Adrenal gland (tissue), 12 donors: ENCODE data around the gene ELF2. TPM values are rescaled to one million over a fixed set of nuclear protein-coding genes. Genes with fewer than 3 reads are reported as not detected.
"Not testable (repeated sequence)": the region's sequence is repeated elsewhere in the genome, so short reads cannot be mapped to it uniquely, and the experiment has no call there.

Source experiments
- DNase-seq, 7 donors: peaks; one replicate each; pipeline ENCODE4 v3.0.0-alpha.2; 2019 to 2020
- H3K27ac ChIP-seq, 5 donors: fragments of 200-600 bp; sonication (generic) in 4 of 5; 1 replicate in 3 of 5; 2 replicates in 2 of 5; pipeline versions ENCODE4 v1.5.1 to v1.8.0; 2016 to 2020; ENCODE audit warnings: mild to moderate bottlenecking in 1 of 5
- H3K27me3 ChIP-seq: fragments of 200-600 bp; 2 replicates; pipeline ENCODE4 v1.8.0; 2021
- H3K36me3 ChIP-seq, 2 donors: fragments of 200-600 bp; replicated peaks in 1 of 2; 1 replicate in 1 of 2; 2 replicates in 1 of 2; pipeline versions ENCODE4 v1.5.1 to v1.8.0; 2018 to 2022
- H3K4me1 ChIP-seq, 2 donors: fragments of 200-600 bp; replicated peaks in 1 of 2; 1 replicate in 1 of 2; 2 replicates in 1 of 2; pipeline versions ENCODE4 v1.5.1 to v1.8.0; 2018 to 2021
- H3K4me3 ChIP-seq, 4 donors: fragments of 200-600 bp; sonication (generic) in 3 of 4; one replicate each; pipeline ENCODE4 v1.5.1; 2016 to 2018
- H3K9me3 ChIP-seq, 3 donors: fragments of 200-600 bp; sonication (generic) in 1 of 3; replicated peaks in 1 of 3; 1 replicate in 2 of 3; 2 replicates in 1 of 3; pipeline versions ENCODE4 v1.5.1 to v1.8.0; 2016 to 2021
- POLR2A ChIP-seq, 2 donors: fragments of 450-650 bp; IDR thresholded peaks; one replicate each; pipeline ENCODE4 v1.6.1; 2017; ENCODE audit warnings: antibody characterized with exemption in 2 of 2, mild to moderate bottlenecking in 2 of 2, moderate library complexity in 1 of 2
- WGBS, 4 donors: extraction: QIAGEN DNeasy Blood & Tissue Kit in 2 of 4; methylation state at CpG; one replicate each; pipeline versions ENCODE4 v1.1.5 to v1.1.7; 2013 to 2017; 5-methylcytosine and 5-hydroxymethylcytosine counted together
- intact Hi-C, 2 donors: fragments of 100-400 bp; cut with DNase I; formaldehyde crosslinking; loops; one replicate each; pipeline versions ENCODE4 v1.14.1 to v1.15.0; 2022 to 2023
- polyA plus RNA-seq, 3 donors: library from polyadenylated mRNA; stranded (reverse); fragments of 200-250 nt in 2 of 3; fragments of 350-450 nt in 1 of 3; fragmentation: Illumina TruSeq in 1 of 3; extraction: RNeasy Lipid Tissue Mini Kit (QIAGEN cat#74804) in 1 of 3; gene quantifications; one replicate each; pipeline ENCODE4 v1.2.3, GENCODE V29; 2013 to 2014
- total RNA-seq, 9 donors: library from RNA; depleted of rRNA in 4 of 9; stranded (reverse); fragments of >200 nt in 4 of 9; fragments of 120-200 nt in 1 of 9; fragmentation: NEBNext Ultra II Directional in 1 of 9; extraction: Animal tissue kit (Norgen Biotek cat#: 25700) in 1 of 9; gene quantifications; one replicate each; pipeline versions ENCODE4 v1.1.0 to v1.2.4, GENCODE V29; 2013 to 2023
- TF ChIP-seq, protein P1 (sequence below), 6 experiments: fragments of 450-650 bp in 4 of 6; fragments of 200-600 bp in 2 of 6; sonication (generic) in 1 of 6; IDR thresholded peaks; 1 replicate in 5 of 6; 2 replicates in 1 of 6; pipeline versions ENCODE4 v1.5.1 to v1.8.0; 2016 to 2021; ENCODE audit warnings: antibody characterized with exemption in 6 of 6, mild to moderate bottlenecking in 2 of 6, moderate library complexity in 1 of 6
- donor health status: healthy with polysubstance abuse.
- donor health status: Bipolar disorder and iron deficiency.
- donor health status: DM: yes; HTN: yes; CAD: no.
- donor health status: DM: no; HTN: no; CAD: no.
- donor health status: DM: no; HTN: no; CAD: no.
- donor health status: DM: yes; HTN: yes; CAD: no.

ELF2 gene
- total and polyA plus RNA-seq, 12 donors, result 14.0 to 54.4 (median 26.6) TPM

DNA sequence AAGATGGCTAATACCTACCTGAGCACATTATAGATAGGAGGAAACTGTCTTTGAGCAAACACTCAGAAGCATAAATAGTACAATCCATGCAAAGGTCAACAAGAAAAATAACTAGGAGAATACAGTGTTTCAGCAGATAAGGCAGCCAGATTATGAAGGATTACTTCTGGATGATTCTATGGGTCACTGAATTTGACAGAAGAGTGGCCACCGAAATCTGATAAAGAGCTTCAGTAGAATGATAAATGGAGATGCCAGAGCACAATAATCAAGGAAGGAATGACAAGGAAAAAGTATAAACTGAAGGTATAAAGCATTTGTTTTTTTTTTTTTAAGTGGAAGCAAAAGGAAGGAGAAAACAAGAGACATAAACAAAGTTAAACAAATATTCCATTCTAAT lies 58.7 kb downstream of the ELF2 start:
- Histone ChIP-seq H3K27me3 (no peaks in the 10 kb centered on the region), H3K4me3 (no peak overlapping the region), H3K4me1 (no peaks in the 10 kb centered on the region), H3K27ac (no peak overlapping the region), H3K36me3 (peaks cover 0 to 5% of the 10 kb centered on the region in 2 donors), H3K9me3 (no peaks in the 10 kb centered on the region)
- 42 to 60% (median 48%) methylated on average over 1 of the region's 1 CpG for WGBS, 4 donors
- intact Hi-C loops, result no loop called here
- no peak for DNase-seq
- TF ChIP-seq, protein P1, sequence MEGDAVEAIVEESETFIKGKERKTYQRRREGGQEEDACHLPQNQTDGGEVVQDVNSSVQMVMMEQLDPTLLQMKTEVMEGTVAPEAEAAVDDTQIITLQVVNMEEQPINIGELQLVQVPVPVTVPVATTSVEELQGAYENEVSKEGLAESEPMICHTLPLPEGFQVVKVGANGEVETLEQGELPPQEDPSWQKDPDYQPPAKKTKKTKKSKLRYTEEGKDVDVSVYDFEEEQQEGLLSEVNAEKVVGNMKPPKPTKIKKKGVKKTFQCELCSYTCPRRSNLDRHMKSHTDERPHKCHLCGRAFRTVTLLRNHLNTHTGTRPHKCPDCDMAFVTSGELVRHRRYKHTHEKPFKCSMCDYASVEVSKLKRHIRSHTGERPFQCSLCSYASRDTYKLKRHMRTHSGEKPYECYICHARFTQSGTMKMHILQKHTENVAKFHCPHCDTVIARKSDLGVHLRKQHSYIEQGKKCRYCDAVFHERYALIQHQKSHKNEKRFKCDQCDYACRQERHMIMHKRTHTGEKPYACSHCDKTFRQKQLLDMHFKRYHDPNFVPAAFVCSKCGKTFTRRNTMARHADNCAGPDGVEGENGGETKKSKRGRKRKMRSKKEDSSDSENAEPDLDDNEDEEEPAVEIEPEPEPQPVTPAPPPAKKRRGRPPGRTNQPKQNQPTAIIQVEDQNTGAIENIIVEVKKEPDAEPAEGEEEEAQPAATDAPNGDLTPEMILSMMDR (IDR thresholded peaks at IDR 0.05), result no peak
- no peak for TF ChIP-seq POLR2A (IDR thresholded peaks at IDR 0.05)

DNA sequence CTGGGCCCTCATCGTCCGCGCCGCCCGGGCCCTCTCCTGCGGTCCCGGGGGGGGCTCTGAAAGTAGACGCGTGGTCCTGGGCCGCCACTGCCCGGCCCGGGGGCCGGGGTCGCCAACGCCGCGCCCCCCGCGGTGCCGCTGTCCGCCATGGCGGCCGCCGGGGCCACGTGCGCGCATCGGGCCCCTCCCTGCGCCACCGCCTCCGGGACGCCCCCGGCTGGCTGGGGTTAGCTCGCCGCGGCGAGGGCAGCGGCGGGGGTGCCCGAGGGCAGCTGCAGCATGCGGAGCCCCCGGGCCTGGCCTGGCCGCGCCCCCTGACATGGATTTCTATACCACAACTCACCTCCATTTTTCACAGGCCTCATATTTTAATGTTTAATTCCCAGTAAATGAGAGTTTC lies 61.8 kb downstream of the ELF2 start:
- H3K4me3 ChIP-seq, result no peak overlapping the region
- H3K27me3 ChIP-seq, result no peaks in the 10 kb centered on the region
- intact Hi-C loops, result no loop called here
- DNase-seq, result no peak
- 92 to 100% (median 99%) methylated on average over 25 to 44 of the region's 44 CpGs for WGBS, 4 donors
- H3K4me1 ChIP-seq, result no peaks in the 10 kb centered on the region
- peaks cover 0 to 5% of the 10 kb centered on the region in 2 donors for H3K36me3 ChIP-seq
- H3K27ac ChIP-seq, result no peak overlapping the region
- no peaks in the 10 kb centered on the region for H3K9me3 ChIP-seq
- TF ChIP-seq, protein P1 (IDR thresholded peaks at IDR 0.05), result no peak
- no peak for TF ChIP-seq POLR2A (IDR thresholded peaks at IDR 0.05)

DNA sequence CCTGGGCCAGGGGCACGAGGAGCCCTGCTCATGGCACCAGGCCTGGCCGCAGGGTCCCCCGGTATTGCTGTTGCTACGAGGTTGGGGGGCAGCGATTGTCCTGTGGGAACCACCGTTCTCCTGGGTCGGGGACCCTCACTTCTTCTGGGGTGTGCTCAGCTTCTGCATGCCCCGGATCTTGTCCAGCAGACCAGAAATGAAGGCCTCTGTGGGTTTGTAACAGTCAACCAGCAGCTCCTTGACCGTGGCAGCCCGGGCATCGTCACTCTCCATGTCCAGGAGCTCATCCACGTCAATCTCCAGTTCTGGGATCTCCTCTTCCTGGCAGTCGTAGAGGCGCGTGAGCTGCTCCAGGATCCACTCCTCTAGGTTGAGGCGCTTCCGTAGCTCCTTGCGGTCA lies 62.2 kb downstream of the ELF2 start:
- DNase-seq, intact Hi-C loops: not testable (repeated sequence)
- 94 to 97% (median 96%) methylated on average over 7 to 18 of the region's 18 CpGs for WGBS, 4 donors

DNA sequence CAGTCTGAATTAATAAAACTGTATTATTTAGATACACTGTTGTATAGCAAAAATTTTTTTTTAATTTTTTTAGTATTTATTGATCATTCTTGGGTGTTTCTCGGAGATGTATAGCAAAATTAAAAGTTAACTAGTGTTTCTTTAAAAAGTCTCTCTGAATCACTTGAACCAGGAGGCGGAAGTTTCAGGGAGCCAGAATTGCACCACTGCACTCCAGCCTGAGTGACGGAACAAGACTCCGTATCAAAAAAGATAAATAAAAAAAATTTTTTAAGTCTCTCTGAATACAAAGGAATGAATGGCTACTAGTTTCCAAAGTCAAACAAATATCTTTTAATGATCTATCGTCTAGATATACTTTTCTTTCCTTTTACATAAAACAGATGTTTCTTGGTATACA lies 64.4 kb downstream of the ELF2 start:
- Histone ChIP-seq H3K27me3 (no peaks in the 10 kb centered on the region), H3K9me3 (no peaks in the 10 kb centered on the region), H3K4me1 (no peaks in the 10 kb centered on the region), H3K27ac (no peak overlapping the region), H3K4me3 (no peak overlapping the region), H3K36me3 (peaks cover 0 to 4% of the 10 kb centered on the region in 2 donors)
- WGBS, 4 donors, result 95 to 98% (median 97%) methylated on average over 5 of the region's 5 CpGs
- intact Hi-C loops, result no loop called here
- DNase-seq, result no peak
- no peak for TF ChIP-seq POLR2A (IDR thresholded peaks at IDR 0.05)
- TF ChIP-seq, protein P1 (IDR thresholded peaks at IDR 0.05), result no peak

More for the DNA sequence above, 62.2 kb downstream of the ELF2 start:
- H3K27ac ChIP-seq, H3K9me3 ChIP-seq, H3K4me3 ChIP-seq, H3K36me3 ChIP-seq, H3K4me1 ChIP-seq, H3K27me3 ChIP-seq: not testable (repeated sequence)

DNA sequence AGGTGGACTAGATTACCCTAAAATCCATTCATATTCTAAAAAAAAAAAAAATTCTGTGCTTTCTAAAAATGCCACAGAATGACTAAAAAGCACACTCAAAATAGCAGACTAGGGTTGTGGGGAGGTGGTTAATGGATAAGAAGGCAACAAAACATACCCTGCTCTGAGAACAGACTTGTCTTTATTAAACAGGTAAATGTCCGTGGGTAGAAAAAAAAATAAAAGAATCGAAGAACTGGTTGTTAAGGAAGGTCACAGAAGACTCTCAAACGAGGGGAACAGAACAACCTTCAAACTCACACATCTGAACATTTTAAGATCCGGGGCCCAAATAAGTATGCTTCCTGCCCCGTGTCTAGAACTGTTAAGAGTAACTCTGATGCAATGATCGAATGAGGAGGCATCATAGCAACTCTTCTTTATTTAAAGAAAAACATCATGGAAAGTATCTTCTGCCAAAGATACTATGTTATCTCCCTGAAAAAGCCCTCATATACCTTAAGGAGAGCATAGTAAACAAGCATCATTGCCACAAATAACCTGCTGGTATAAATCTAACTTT lies 68.4 kb downstream of the ELF2 start:
- no peaks in the 10 kb centered on the region for H3K9me3 ChIP-seq
- intact Hi-C loops, result loop anchor here (10.0 kb wide), 2 partner anchors 56 to 66 kb away; partner anchors contain the start of gene ELF2 (in 1 of the 2)
- WGBS, 4 donors, result 71 to 80% (median 75%) methylated on average over 6 of the region's 6 CpGs
- no peak for DNase-seq
- no peak overlapping the region for H3K27ac ChIP-seq
- H3K36me3 ChIP-seq, result no peaks in the 10 kb centered on the region
- TF ChIP-seq, protein P1 (IDR thresholded peaks at IDR 0.05), result no peak
- no peak for TF ChIP-seq POLR2A (IDR thresholded peaks at IDR 0.05)
- H3K4me1 ChIP-seq, result no peaks in the 10 kb centered on the region
- H3K27me3 ChIP-seq, result no peaks in the 10 kb centered on the region
- no peak overlapping the region for H3K4me3 ChIP-seq
